H7 (cell line): ENCODE results near the gene CACNG1. TPM values are rescaled to one million over a fixed set of nuclear protein-coding genes. Genes with fewer than 3 reads are reported as not detected.
"Not testable (repeated sequence)": the region's sequence is repeated elsewhere in the genome, so short reads cannot be mapped to it uniquely, and the experiment has no call there.

ENCODE experiments used
- DNase-seq: peaks from one replicate; pipeline ENCODE4 v3.0.0; 2012
- H3K27me3 ChIP-seq: 2 replicates; pipeline ENCODE4 v1.6.0; 2011; ENCODE audit warnings: mild to moderate bottlenecking, low read length; ENCODE audit not compliant: control insufficient read depth, insufficient read depth
- H3K36me3 ChIP-seq: replicated peaks from 2 replicates; pipeline ENCODE4 v1.5.1; 2011; ENCODE audit warnings: low read length; ENCODE audit not compliant: control insufficient read depth, insufficient read depth
- H3K4me3 ChIP-seq: 2 replicates; pipeline ENCODE4 v1.5.1; 2011; ENCODE audit warnings: low read depth, mild to moderate bottlenecking, control low read depth, low read length, moderate library complexity; ENCODE audit not compliant: insufficient read depth
- total RNA-seq: library from RNA; depleted of rRNA; stranded (reverse); fragments of >200 nt; shearing (Covaris generic); gene quantifications from 2 replicates; pipeline ENCODE4 v1.2.3, GENCODE V29; 2014

CACNG1 gene
- total RNA-seq, 1 experiment from 2014 or later: not detected

GRCh38 chr17:67038861-67039365, 5.4 kb upstream of the CACNG1 start:
- Histone ChIP-seq H3K36me3 (no peaks in the 10 kb centered on the region), H3K27me3 (no peaks in the 10 kb centered on the region), H3K4me3 (no peak overlapping the region)
- no peak for DNase-seq

- no peaks in the 10 kb centered on the region for H3K27me3 ChIP-seq
- no peaks in the 10 kb centered on the region for H3K36me3 ChIP-seq
- no peak for DNase-seq
- H3K4me3 ChIP-seq: no peak overlapping the region
These were observed 3.7 kb upstream of the CACNG1 start for GRCh38 chr17:67040652-67041051.

- not testable (repeated sequence) for DNase-seq, H3K27me3 ChIP-seq, H3K4me3 ChIP-seq, H3K36me3 ChIP-seq
These were observed 3.2 kb upstream of the CACNG1 start for GRCh38 chr17:67041119-67041518.

GRCh38 chr17:67041531-67041930, 2.8 kb upstream of the CACNG1 start:
- Histone ChIP-seq H3K4me3 (no peak overlapping the region), H3K27me3 (no peaks in the 10 kb centered on the region), H3K36me3 (no peaks in the 10 kb centered on the region)
- DNase-seq: no peak

GRCh38 chr17:67041941-67042899, 2.1 kb upstream of the CACNG1 start:
- no peaks in the 10 kb centered on the region for H3K36me3 ChIP-seq
- no peak overlapping the region for H3K4me3 ChIP-seq
- no peaks in the 10 kb centered on the region for H3K27me3 ChIP-seq
- no peak for DNase-seq

GRCh38 chr17:67043283-67043682, 1.1 kb upstream of the CACNG1 start:
- Histone ChIP-seq H3K4me3 (no peak overlapping the region), H3K27me3 (no peaks in the 10 kb centered on the region), H3K36me3 (no peaks in the 10 kb centered on the region)
- no peak for DNase-seq

GRCh38 chr17:67044940-67045339, 586 bp downstream of the CACNG1 start:
- DNase-seq: no peak
- Histone ChIP-seq H3K4me3 (no peak overlapping the region), H3K27me3 (no peaks in the 10 kb centered on the region), H3K36me3 (no peaks in the 10 kb centered on the region)

- H3K36me3 ChIP-seq: no peaks in the 10 kb centered on the region
- no peak overlapping the region for H3K4me3 ChIP-seq
- no peaks in the 10 kb centered on the region for H3K27me3 ChIP-seq
- no peak for DNase-seq
These were observed 2.0 kb downstream of the CACNG1 start for GRCh38 chr17:67046398-67046797.

- DNase-seq: no peak
- H3K27me3 ChIP-seq: no peaks in the 10 kb centered on the region
- no peak overlapping the region for H3K4me3 ChIP-seq
- no peaks in the 10 kb centered on the region for H3K36me3 ChIP-seq
These were observed 3.0 kb downstream of the CACNG1 start for GRCh38 chr17:67047382-67047781.

- Histone ChIP-seq H3K4me3 (no peak overlapping the region), H3K27me3 (no peaks in the 10 kb centered on the region), H3K36me3 (no peaks in the 10 kb centered on the region)
- DNase-seq: peak; percentile 9
These were observed 4.8 kb downstream of the CACNG1 start for GRCh38 chr17:67049025-67049739.

GRCh38 chr17:67050066-67050465, 5.7 kb downstream of the CACNG1 start:
- no peaks in the 10 kb centered on the region for H3K36me3 ChIP-seq
- peak; percentile 4 for DNase-seq
- H3K27me3 ChIP-seq: no peaks in the 10 kb centered on the region
- no peak overlapping the region for H3K4me3 ChIP-seq

- peak; percentile 7 for DNase-seq
- Histone ChIP-seq H3K4me3 (no peak overlapping the region), H3K27me3 (no peaks in the 10 kb centered on the region), H3K36me3 (no peaks in the 10 kb centered on the region)
These were observed 6.3 kb downstream of the CACNG1 start for GRCh38 chr17:67050471-67051154.

GRCh38 chr17:67051155-67051538, 6.8 kb downstream of the CACNG1 start:
- DNase-seq: no peak
- Histone ChIP-seq H3K4me3 (no peak overlapping the region), H3K27me3 (no peaks in the 10 kb centered on the region), H3K36me3 (no peaks in the 10 kb centered on the region)

GRCh38 chr17:67051837-67052236, 7.5 kb downstream of the CACNG1 start:
- no peaks in the 10 kb centered on the region for H3K27me3 ChIP-seq
- no peak for DNase-seq

More at GRCh38 chr17:67051837-67052236, 7.5 kb downstream of the CACNG1 start:
- Histone ChIP-seq H3K4me3 (no peak overlapping the region), H3K36me3 (no peaks in the 10 kb centered on the region)
